Gastrocnemius medialis (tissue), 4 donors: Measurements from ENCODE around the gene CXCR4.

Experiments
- POLR2A ChIP-seq, 2 donors: fragments of 450-650 bp; IDR thresholded peaks; one replicate each; pipeline ENCODE4 v1.6.1; 2017; ENCODE audit warnings: antibody characterized with exemption in 2 of 2, mild to moderate bottlenecking in 2 of 2, moderate library complexity in 2 of 2
- TF ChIP-seq, protein P1 (sequence below), 5 experiments: fragments of 450-650 bp in 3 of 5; fragments of 200-600 bp in 2 of 5; sonication (generic) in 2 of 5; IDR thresholded peaks in 4 of 5; conservative IDR thresholded peaks in 1 of 5; 1 replicate in 4 of 5; 2 replicates in 1 of 5; pipeline ENCODE4 v1.5.1; 2016 to 2019; ENCODE audit warnings: antibody characterized with exemption in 5 of 5, mild to moderate bottlenecking in 3 of 5, moderate library complexity in 3 of 5

DNA sequence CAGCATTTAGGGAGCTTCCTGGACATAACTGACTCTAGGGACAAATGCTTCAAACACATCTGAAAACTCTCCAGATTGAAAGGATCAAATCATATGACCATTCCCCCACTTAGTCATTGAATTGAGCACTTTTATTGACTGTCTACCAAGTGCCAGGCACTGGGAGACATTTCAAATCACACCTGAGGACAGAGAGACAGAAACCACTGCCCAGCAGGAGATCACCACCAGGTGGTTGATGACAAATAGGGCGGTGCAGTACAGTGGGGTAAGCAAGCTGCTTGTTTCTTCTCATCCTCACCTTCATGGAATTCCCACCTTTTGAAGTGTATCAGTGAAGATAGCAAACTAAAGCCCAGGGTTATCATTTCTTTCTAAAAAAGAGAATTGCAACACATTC lies 19.0 kb upstream of the CXCR4 start:
- TF ChIP-seq POLR2A (IDR thresholded peaks at IDR 0.05), result no peak
- TF ChIP-seq, protein P1, sequence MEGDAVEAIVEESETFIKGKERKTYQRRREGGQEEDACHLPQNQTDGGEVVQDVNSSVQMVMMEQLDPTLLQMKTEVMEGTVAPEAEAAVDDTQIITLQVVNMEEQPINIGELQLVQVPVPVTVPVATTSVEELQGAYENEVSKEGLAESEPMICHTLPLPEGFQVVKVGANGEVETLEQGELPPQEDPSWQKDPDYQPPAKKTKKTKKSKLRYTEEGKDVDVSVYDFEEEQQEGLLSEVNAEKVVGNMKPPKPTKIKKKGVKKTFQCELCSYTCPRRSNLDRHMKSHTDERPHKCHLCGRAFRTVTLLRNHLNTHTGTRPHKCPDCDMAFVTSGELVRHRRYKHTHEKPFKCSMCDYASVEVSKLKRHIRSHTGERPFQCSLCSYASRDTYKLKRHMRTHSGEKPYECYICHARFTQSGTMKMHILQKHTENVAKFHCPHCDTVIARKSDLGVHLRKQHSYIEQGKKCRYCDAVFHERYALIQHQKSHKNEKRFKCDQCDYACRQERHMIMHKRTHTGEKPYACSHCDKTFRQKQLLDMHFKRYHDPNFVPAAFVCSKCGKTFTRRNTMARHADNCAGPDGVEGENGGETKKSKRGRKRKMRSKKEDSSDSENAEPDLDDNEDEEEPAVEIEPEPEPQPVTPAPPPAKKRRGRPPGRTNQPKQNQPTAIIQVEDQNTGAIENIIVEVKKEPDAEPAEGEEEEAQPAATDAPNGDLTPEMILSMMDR (IDR thresholded peaks at IDR 0.05 in 4 of 5, conservative IDR thresholded peaks at IDR 0.05 in 1 of 5), result no peak
